Stimulated activated CD8-positive, alpha-beta memory T cell treated with anti-CD3 and anti-CD28 coated beads, Interleukin-7, amount 100 ng/mL, for 24 hours (primary cell): ENCODE results near the gene UTP25.
"Not testable (repeated sequence)": the region's sequence is repeated elsewhere in the genome, so short reads cannot be mapped to it uniquely, and the experiment has no call there.

Source experiments
- DNase-seq: peaks from one replicate; pipeline ENCODE4 v3.0.0-alpha.2; 2020; ENCODE audit warnings: low read depth

UTP25 gene

GRCh38 chr1:209871430-209871829, 43.7 kb downstream of the UTP25 start:
- DNase-seq: no peak

GRCh38 chr1:209873067-209873799, 45.5 kb downstream of the UTP25 start:
- no peak for DNase-seq

GRCh38 chr1:209875515-209875914, 47.7 kb downstream of the UTP25 start:
- no peak for DNase-seq

- DNase-seq: no peak
Observed at GRCh38 chr1:209876078-209876800, 48.5 kb downstream of the UTP25 start.

- DNase-seq: no peak
Observed at GRCh38 chr1:209877087-209877764, 49.5 kb downstream of the UTP25 start.

- DNase-seq: no peak
Observed at GRCh38 chr1:209878964-209879363, 51.2 kb downstream of the UTP25 start.

- DNase-seq: no peak
Observed at GRCh38 chr1:209879539-209879938, 51.8 kb downstream of the UTP25 start.

- no peak for DNase-seq
Observed at GRCh38 chr1:209880031-209880430, 52.3 kb downstream of the UTP25 start.

- no peak for DNase-seq
Observed at GRCh38 chr1:209881619-209882018, 53.8 kb downstream of the UTP25 start.

GRCh38 chr1:209882286-209882685, 54.5 kb downstream of the UTP25 start:
- no peak for DNase-seq

- DNase-seq: no peak
Observed at GRCh38 chr1:209882942-209883340, 55.2 kb downstream of the UTP25 start.

- DNase-seq: no peak
Observed at GRCh38 chr1:209883341-209883971, 55.7 kb downstream of the UTP25 start.

- DNase-seq: no peak
Observed at GRCh38 chr1:209884249-209884648, 56.5 kb downstream of the UTP25 start.

- DNase-seq: peak; percentile 36
Observed at GRCh38 chr1:209884665-209885117, 56.9 kb downstream of the UTP25 start.

- no peak for DNase-seq
Observed at GRCh38 chr1:209885403-209886218, 57.8 kb downstream of the UTP25 start.

GRCh38 chr1:209886219-209886536, 58.4 kb downstream of the UTP25 start:
- no peak for DNase-seq

GRCh38 chr1:209888291-209889076, 60.7 kb downstream of the UTP25 start:
- DNase-seq: not testable (repeated sequence)

- DNase-seq: no peak
Observed at GRCh38 chr1:209889077-209889418, 61.3 kb downstream of the UTP25 start.

GRCh38 chr1:209890641-209891330, 63.0 kb downstream of the UTP25 start:
- DNase-seq: no peak

GRCh38 chr1:209893751-209894150, 66.0 kb downstream of the UTP25 start:
- DNase-seq: no peak
